ENCODE data around the gene YPEL2.

Gene YPEL2

DNA sequence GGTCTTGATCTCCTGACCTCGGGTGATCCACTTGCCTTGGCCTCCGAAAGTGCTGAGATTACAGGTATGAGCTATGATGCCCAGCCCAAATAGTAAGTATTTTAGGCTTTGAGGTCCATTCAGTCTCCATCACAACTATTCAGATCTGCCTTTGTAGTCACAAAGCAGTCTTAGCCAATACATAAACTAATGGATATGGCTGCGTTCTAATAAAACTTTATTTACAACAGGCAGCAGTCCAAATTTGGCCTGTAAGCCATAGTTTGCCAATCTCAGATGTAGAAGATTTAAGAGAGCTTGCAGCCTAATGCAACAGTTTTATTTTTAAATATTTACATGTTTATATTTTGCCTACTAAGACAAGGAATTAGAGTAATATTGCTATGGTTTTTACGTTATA, 111.7 kb downstream of the YPEL2 start:
- Histone ChIP-seq H3K27ac (no peak overlapping the region), H3K9me3 (no peaks in the 10 kb centered on the region), H3K4me3 (no peak overlapping the region), H3K36me3 (no peaks in the 10 kb centered on the region), H3K4me1 (peaks cover 0 to 42% (median 25%) of the 10 kb centered on the region in 4 donors), H3K27me3 (no peaks in the 10 kb centered on the region)
- intact Hi-C loops (cut with DNase I; ENCODE audit: low total_unique reads) = no loop called here
- TF ChIP-seq, protein P1, sequence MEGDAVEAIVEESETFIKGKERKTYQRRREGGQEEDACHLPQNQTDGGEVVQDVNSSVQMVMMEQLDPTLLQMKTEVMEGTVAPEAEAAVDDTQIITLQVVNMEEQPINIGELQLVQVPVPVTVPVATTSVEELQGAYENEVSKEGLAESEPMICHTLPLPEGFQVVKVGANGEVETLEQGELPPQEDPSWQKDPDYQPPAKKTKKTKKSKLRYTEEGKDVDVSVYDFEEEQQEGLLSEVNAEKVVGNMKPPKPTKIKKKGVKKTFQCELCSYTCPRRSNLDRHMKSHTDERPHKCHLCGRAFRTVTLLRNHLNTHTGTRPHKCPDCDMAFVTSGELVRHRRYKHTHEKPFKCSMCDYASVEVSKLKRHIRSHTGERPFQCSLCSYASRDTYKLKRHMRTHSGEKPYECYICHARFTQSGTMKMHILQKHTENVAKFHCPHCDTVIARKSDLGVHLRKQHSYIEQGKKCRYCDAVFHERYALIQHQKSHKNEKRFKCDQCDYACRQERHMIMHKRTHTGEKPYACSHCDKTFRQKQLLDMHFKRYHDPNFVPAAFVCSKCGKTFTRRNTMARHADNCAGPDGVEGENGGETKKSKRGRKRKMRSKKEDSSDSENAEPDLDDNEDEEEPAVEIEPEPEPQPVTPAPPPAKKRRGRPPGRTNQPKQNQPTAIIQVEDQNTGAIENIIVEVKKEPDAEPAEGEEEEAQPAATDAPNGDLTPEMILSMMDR (IDR thresholded peaks at IDR 0.05) = no peak
- no peak for DNase-seq

Data from tibial artery (tissue), 4 donors.